HepG2 (cell line): Measurements from ENCODE around the gene SAMD14. TPM values are rescaled to one million over a fixed set of nuclear protein-coding genes. Genes with fewer than 3 reads are reported as not detected.

Source experiments
- CEBPZ ChIP-seq: IDR thresholded peaks from 2 replicates; pipeline ENCODE4 v1.6.1; 2012; ENCODE audit warnings: low read length, improper control_type of control experiment
- HCFC1 ChIP-seq: fragments of 150-350 bp; IDR thresholded peaks from 2 replicates; pipeline ENCODE4 v1.6.1; 2014; ENCODE audit warnings: low read depth, low read length
- HNRNPL ChIP-seq: fragments of 200-400 bp; formaldehyde crosslinking; IDR thresholded peaks from 2 replicates; pipeline ENCODE4 v1.6.1; 2017; ENCODE audit warnings: mild to moderate bottlenecking, low read depth, low read length
- SCMH1 ChIP-seq: sonication (generic); formaldehyde crosslinking; IDR thresholded peaks from 2 replicates; pipeline ENCODE4 v1.9.0; 2021; ENCODE audit warnings: missing genetic modification reagents, mild to moderate bottlenecking, borderline replicate concordance
- SNRNP70 ChIP-seq: fragments of 200-400 bp; formaldehyde crosslinking; IDR thresholded peaks from 2 replicates; pipeline ENCODE4 v1.6.1; 2017; ENCODE audit warnings: mild to moderate bottlenecking, low read depth, low read length, moderate library complexity
- ZBTB4 ChIP-seq: sonication (generic); formaldehyde crosslinking; IDR thresholded peaks from 2 replicates; pipeline ENCODE4 v1.4.0; 2020; ENCODE audit warnings: missing genetic modification reagents, mild to moderate bottlenecking, borderline replicate concordance
- ZC3H13 ChIP-seq: sonication (generic); formaldehyde crosslinking; IDR thresholded peaks from 2 replicates; pipeline ENCODE4 v1.8.1; 2023; ENCODE audit warnings: mild to moderate bottlenecking, missing genetic modification reagents, moderate library complexity
- ZFP1 ChIP-seq: IDR thresholded peaks from 2 replicates; pipeline ENCODE4 v1.6.1; 2016
- ZNF274 ChIP-seq: sonication (generic); formaldehyde crosslinking; IDR thresholded peaks from 2 replicates; pipeline ENCODE4 v1.5.1; 2020; ENCODE audit warnings: mild to moderate bottlenecking, missing genetic modification reagents
- ZNF30 ChIP-seq: sonication (generic); formaldehyde crosslinking; IDR thresholded peaks from 2 replicates; pipeline ENCODE4 v1.5.0; 2020; ENCODE audit warnings: mild to moderate bottlenecking, missing genetic modification reagents
- ZNF333 ChIP-seq: sonication (generic); formaldehyde crosslinking; IDR thresholded peaks from 2 replicates; pipeline ENCODE4 v1.4.0; 2020; ENCODE audit warnings: mild to moderate bottlenecking, missing genetic modification reagents, borderline replicate concordance
- ZNF343 ChIP-seq: sonication (generic); formaldehyde crosslinking; IDR thresholded peaks from 2 replicates; pipeline ENCODE4 v1.4.0; 2020; ENCODE audit warnings: mild to moderate bottlenecking, missing genetic modification reagents
- ZNF569 ChIP-seq: sonication (generic); formaldehyde crosslinking; IDR thresholded peaks from 2 replicates; pipeline ENCODE4 v1.5.0; 2020; ENCODE audit warnings: mild to moderate bottlenecking, missing genetic modification reagents, moderate library complexity, borderline replicate concordance
- ZNF572 ChIP-seq: sonication (generic); formaldehyde crosslinking; IDR thresholded peaks from 2 replicates; pipeline ENCODE4 v1.5.1; 2020; ENCODE audit warnings: mild to moderate bottlenecking, missing genetic modification reagents
- ZSCAN21 ChIP-seq: sonication (generic); formaldehyde crosslinking; IDR thresholded peaks from 2 replicates; pipeline ENCODE4 v1.8.0; 2022; ENCODE audit warnings: mild to moderate bottlenecking, missing genetic modification reagents, moderate library complexity, borderline replicate concordance
- ZSCAN31 ChIP-seq: sonication (generic); formaldehyde crosslinking; IDR thresholded peaks from 2 replicates; pipeline ENCODE4 v1.5.0; 2020; ENCODE audit warnings: low read depth, mild to moderate bottlenecking, missing genetic modification reagents
- polyA plus RNA-seq, 8 experiments: library from polyadenylated mRNA; depleted of rRNA in 3 of 8; stranded (reverse) in 7 of 8; unstranded in 1 of 8; fragments of >200 nt; fragmentation: Illumina TruSeq in 4 of 8; extraction: Trizol in 4 of 8; gene quantifications; 2 replicates each; pipeline versions ENCODE4 v1.2.1 to v1.2.3, GENCODE V29; 2011 to 2016; ENCODE audit warnings: low read depth in 4 of 8, missing spikeins in 1 of 8, mixed read lengths in 1 of 8; ENCODE audit not compliant: insufficient read depth in 1 of 8
- total RNA-seq, 5 experiments: library from RNA; depleted of rRNA; stranded (reverse); fragments of >200 nt; fragmentation: Illumina TruSeq; extraction: Trizol; gene quantifications; 2 replicates each; pipeline ENCODE4 v1.2.3, GENCODE V29; 2016; ENCODE audit warnings: low read depth in 1 of 5
- TF ChIP-seq, protein P1 (sequence below): sonication (generic); formaldehyde crosslinking; IDR thresholded peaks from 2 replicates; pipeline ENCODE4 v1.8.1; 2023; ENCODE audit warnings: missing genetic modification reagents, mild to moderate bottlenecking, borderline replicate concordance
- TF ChIP-seq, protein P2 (sequence below): sonication (generic); formaldehyde crosslinking; IDR thresholded peaks from 2 replicates; pipeline ENCODE4 v1.4.0; 2020; ENCODE audit warnings: mild to moderate bottlenecking, missing genetic modification reagents
- TF ChIP-seq, protein P3 (sequence below): IDR thresholded peaks from 2 replicates; pipeline ENCODE4 v1.6.1; 2016; ENCODE audit warnings: missing compliant biosample characterization, missing genetic modification reagents, borderline replicate concordance

SAMD14 gene
- total and polyA plus RNA-seq, 2 of the 13 experiments (the other 11 are each of a cell fraction or from before 2014, with no cell fraction given) = 0.07 to 0.22 TPM

DNA sequence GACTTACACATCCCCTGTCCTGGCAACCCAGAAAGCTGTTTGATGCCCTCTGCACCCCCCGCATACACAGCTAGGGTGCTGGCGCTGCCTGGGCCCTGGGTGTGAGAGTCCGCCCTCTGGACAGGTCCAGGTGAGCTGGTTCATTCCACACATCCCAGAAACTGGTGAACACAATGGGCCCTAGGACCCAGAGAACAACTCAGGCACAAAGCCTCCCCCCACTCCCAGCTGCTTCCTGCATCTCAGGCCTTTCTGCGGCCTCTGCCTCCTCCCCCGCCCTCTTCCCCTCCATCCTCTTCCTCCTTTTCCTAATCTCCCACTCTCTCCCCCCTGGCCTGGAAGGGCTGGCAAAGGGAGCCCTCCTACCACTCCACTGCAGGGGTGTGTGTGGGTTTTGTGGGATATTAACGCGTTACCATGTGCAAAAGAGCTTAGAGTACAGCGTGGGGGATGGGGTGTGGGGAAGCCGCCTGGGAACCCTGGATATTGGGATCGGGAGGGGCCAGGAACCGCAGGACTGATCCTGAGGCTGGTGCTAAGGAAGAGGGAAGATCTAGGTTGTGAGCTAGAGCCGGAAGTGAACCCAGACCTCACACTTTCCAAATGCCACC is 22.1 kb upstream of the SAMD14 start (continued):
- TF ChIP-seq CEBPZ (no peak), HCFC1 (no peak), HNRNPL (no peak), ZNF333 (CRISPR knock-in tag) (0 out of 2 replicates have a peak, but pooled peaks have one; percentile 29), ZSCAN21 (CRISPR knock-in tag) (peak; percentile 39; the same call in 1 of the 2 replicates), ZNF30 (CRISPR knock-in tag) (no peak), SNRNP70 (no peak), ZNF274 (CRISPR knock-in tag) (no peak), ZC3H13 (CRISPR knock-in tag) (no peak), ZFP1 (peak; percentile 36; the same call in 1 of the 2 replicates), SCMH1 (CRISPR knock-in tag) (no peak), ZNF572 (CRISPR knock-in tag) (peak; percentile 94; the same call in 1 of the 2 replicates), ZSCAN31 (CRISPR knock-in tag) (peak; percentile 21; the same call in 1 of the 2 replicates), ZNF569 (CRISPR knock-in tag) (no peak), ZNF343 (CRISPR knock-in tag) (no peak), ZBTB4 (CRISPR knock-in tag) (no peak)
- TF ChIP-seq, protein P1, sequence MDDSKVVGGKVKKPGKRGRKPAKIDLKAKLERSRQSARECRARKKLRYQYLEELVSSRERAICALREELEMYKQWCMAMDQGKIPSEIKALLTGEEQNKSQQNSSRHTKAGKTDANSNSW (CRISPR knock-in tag) = no peak
- TF ChIP-seq, protein P2, sequence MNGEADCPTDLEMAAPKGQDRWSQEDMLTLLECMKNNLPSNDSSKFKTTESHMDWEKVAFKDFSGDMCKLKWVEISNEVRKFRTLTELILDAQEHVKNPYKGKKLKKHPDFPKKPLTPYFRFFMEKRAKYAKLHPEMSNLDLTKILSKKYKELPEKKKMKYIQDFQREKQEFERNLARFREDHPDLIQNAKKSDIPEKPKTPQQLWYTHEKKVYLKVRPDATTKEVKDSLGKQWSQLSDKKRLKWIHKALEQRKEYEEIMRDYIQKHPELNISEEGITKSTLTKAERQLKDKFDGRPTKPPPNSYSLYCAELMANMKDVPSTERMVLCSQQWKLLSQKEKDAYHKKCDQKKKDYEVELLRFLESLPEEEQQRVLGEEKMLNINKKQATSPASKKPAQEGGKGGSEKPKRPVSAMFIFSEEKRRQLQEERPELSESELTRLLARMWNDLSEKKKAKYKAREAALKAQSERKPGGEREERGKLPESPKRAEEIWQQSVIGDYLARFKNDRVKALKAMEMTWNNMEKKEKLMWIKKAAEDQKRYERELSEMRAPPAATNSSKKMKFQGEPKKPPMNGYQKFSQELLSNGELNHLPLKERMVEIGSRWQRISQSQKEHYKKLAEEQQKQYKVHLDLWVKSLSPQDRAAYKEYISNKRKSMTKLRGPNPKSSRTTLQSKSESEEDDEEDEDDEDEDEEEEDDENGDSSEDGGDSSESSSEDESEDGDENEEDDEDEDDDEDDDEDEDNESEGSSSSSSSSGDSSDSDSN (CRISPR knock-in tag) = peak; percentile 59
- TF ChIP-seq, protein P3, sequence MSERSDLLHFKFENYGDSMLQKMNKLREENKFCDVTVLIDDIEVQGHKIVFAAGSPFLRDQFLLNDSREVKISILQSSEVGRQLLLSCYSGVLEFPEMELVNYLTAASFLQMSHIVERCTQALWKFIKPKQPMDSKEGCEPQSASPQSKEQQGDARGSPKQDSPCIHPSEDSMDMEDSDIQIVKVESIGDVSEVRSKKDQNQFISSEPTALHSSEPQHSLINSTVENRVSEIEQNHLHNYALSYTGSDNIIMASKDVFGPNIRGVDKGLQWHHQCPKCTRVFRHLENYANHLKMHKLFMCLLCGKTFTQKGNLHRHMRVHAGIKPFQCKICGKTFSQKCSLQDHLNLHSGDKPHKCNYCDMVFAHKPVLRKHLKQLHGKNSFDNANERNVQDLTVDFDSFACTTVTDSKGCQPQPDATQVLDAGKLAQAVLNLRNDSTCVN (CRISPR knock-in tag) = no peak
